GM10266 (cell line): ENCODE results near the gene B9D1.

Source experiments
- DNase-seq: peaks from one replicate; pipeline ENCODE4 v3.0.0; 2012; ENCODE audit errors: extremely low spot score
- TF ChIP-seq, protein P1 (sequence below): IDR thresholded peaks from 2 replicates; pipeline ENCODE4 v1.5.1; 2012; ENCODE audit warnings: mild to moderate bottlenecking, low read depth; ENCODE audit not compliant: control insufficient read depth, insufficient read depth; ENCODE audit errors: missing control alignments

B9D1 gene

DNA sequence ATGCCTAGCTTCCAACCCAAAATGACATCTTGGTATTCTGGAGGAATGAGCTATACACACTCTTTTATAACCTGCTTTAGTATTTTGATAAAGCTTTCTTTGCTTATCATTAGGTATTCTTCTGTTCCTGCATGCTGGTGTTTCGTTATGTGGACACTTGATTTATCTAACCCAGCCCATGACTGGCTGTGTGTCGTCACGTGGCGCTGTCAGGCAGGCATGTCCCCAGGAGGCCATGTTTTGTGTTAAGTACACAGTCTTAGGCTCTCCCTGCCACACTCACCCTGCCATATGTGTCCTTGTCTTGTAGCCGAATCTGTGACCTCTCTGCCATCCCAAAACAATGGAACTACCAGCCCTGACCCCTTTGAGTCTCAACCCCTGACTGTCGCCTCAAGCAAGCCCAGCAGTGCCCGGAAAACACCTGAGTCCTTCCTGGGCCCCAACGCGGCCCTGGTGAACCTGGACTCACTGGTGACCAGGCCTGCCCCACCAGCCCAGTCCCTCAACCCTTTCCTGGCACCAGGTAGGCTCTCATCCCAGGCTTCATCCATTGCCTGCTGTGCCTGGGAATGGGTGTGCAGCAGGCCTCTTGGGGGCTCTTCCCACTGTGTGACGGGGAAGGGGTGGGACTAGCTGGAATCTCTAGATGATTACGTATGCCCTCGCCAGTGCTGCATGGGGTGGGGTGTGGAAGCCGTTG is 30.8 kb downstream of the B9D1 start:
- no peak for DNase-seq
- TF ChIP-seq, protein P1, sequence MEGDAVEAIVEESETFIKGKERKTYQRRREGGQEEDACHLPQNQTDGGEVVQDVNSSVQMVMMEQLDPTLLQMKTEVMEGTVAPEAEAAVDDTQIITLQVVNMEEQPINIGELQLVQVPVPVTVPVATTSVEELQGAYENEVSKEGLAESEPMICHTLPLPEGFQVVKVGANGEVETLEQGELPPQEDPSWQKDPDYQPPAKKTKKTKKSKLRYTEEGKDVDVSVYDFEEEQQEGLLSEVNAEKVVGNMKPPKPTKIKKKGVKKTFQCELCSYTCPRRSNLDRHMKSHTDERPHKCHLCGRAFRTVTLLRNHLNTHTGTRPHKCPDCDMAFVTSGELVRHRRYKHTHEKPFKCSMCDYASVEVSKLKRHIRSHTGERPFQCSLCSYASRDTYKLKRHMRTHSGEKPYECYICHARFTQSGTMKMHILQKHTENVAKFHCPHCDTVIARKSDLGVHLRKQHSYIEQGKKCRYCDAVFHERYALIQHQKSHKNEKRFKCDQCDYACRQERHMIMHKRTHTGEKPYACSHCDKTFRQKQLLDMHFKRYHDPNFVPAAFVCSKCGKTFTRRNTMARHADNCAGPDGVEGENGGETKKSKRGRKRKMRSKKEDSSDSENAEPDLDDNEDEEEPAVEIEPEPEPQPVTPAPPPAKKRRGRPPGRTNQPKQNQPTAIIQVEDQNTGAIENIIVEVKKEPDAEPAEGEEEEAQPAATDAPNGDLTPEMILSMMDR, result no peak

DNA sequence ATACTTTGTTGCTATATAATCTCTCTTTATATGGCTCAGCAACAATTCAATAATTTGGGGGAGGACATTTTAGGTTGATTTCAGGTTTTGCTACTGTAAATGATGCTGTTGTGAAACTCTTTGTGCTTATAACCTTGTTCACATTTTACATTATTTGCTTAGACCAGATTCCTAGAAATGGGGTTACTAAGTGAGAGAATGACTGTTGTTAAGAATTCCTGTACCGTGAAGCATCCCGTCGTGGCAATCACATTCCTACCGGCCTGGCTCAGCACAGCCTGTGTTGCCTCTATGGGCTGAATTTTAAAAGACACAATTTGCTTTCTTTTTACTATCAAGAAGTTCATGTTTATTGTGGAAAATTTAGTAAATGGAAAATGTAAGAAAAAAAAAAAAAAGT is 31.4 kb downstream of the B9D1 start:
- TF ChIP-seq, protein P1, result no peak
- DNase-seq, result no peak

DNA sequence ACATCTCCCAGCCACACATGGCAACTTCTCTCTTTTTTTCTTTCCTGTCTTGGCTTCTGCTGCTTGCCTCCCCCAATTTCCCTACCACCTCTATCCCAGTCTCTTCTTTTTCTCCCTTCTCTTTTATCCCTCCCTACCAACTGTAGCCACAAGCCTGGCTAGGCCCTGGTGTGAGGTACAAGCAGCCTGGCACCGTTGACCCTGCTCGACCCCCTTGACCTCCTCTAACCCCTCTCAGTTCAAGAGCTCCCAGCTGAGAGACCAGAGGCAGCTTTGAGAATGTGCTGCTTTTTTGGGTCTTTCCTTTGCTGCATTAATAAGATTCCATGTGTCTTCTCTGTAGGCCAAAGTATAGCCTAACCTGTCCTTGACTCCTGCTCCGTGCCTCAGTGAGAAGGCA is 32.3 kb downstream of the B9D1 start:
- TF ChIP-seq, protein P1, result no peak
- DNase-seq, result no peak

DNA sequence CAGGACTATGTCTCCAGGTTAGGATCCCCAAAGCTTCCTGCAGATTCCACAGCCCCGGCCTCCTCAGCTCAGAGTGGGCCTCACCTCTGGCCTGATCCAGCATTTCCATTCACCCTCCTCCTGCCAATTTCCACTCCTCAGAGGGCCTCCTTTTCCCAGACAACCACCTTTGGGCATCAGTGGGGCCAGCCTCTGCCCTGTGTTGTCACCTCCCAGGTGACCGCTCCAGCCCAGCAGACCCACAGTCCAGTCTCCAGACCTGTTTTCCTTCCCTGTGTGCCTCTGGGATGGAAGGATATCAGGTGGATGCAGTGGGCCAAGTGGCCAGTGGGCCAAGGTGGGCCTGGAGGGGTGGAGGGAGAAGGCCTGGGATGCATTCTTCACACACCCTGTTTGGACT is 32.7 kb downstream of the B9D1 start:
- no peak for DNase-seq
- TF ChIP-seq, protein P1, result no peak

DNA sequence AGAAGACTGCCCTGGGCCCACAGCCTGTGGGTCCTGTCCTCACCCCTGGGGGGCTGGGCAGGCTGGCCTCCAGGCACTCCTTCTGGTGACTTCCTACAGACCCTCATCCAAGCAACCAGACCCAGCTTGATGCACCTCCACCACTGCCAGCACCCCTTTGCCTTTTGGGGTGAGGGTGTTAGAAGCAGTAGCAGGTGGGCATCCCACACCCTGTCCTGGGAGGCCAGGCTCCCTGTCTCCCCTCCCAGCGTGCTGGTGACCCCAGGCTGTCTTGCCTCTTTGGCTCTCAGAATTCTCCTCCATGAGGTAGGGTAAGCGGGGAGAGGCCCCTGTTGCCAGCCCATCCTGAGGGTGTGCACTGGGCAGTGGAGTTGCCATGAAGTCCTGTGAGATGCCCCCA is 33.4 kb downstream of the B9D1 start:
- TF ChIP-seq, protein P1, result no peak

DNA sequence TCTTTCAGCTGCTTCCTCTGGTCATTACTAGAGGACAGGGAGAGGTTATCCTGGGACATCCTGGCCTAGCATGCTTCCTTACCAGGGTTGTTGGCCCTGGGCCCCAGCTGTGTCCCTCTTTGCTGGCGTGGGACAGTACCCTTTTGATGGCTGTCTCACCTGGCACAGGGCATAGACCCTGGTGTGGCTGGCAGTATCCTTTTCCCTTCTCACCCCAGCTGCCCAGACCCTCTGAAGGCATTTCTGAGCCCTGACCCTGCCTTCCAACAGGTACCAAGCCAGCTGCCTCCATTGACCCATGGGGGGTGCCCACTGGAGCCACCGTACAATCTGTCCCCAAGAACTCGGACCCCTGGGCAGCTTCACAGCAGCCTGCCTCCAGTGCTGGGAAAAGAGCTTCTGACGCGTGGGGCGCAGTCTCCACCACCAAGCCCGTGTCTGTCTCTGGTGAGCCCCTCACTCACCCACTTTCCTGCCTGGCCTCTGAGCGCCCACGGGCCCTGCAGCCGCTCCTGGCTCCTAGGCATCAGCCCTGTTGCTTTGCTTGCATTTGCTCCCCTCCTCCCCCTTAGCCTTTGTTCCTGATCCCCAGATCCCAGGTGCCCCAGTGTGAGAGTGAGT is 34.0 kb downstream of the B9D1 start:
- DNase-seq, result no peak
- TF ChIP-seq, protein P1, result no peak

More for the DNA sequence above, 33.4 kb downstream of the B9D1 start:
- DNase-seq, result no peak
